ENCODE measurements around the gene SDS.

Gene SDS, protein sequence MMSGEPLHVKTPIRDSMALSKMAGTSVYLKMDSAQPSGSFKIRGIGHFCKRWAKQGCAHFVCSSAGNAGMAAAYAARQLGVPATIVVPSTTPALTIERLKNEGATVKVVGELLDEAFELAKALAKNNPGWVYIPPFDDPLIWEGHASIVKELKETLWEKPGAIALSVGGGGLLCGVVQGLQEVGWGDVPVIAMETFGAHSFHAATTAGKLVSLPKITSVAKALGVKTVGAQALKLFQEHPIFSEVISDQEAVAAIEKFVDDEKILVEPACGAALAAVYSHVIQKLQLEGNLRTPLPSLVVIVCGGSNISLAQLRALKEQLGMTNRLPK

DNA sequence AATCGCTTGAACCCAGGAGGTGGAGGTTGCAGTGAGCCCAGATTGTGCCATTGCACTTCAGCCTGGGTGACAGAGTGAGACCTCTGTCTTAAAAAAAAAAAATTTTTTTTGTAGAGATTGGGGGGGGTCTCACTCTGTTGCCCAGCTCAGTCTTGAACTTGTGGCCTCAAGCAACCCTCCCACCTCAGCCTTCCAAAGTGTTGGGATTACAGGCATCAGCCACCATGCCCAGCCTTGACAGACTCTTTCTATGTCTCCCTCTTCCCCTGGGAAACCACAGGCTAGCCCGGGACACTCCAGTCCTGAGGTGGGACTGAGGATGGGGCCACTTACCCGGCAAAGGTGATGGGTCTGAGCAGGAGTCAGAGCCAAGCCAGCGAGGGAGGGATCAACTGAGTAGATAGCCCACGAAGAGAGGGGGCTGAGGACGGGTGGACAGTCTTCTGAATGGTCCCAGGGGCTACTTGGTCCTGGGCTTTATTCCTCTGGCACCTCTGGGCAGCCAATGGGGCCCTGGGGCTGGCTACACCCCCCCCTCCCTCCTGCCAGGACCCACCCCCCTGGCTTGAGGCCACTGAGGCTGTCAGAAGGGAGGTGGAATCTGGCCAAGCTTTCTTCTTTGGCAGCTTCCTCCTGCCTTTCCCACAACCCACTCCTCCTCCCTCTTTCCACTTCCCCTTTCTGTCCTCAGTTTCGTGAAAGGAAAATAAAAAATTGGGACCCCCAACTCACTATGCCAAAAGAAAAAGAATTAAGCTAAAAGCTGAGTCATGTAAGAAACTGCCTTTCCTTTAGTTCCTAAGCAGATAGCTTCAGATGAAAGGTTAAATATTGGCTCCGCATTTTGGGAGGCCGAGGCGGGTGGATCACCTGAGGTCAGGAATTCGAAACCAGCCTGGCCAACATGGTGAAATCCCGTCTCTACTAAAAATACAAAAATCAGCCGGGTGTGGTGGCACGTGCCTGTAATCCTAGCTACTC lies at the start of gene SDS:
Gene SDS, minus strand, starts transcription at position 453 of the 981 bp plus-strand sequence. CDS start 4,179 bp downstream, outside the sequence.
- DNase-seq: no peak

DNA sequence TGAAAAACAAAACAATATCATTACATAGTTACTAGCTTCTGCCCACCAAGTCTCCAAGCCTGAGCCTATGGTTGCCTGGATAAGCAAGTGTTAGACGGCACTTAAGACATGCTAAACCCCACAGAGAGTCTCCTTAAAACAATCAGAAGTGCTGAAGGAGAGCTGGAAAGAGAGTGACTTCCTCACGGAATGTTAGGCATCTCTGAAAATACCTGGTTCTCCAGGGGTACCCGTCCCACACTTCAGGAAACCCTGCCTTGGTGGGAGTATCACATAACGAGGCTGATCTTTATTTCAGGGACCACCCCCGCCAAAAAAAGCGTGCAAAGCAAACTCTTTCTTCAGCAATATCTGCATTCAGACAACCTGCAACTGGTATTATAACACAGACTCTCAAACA lies 49.6 kb upstream of the SDS start:
- DNase-seq: no peak

DNA sequence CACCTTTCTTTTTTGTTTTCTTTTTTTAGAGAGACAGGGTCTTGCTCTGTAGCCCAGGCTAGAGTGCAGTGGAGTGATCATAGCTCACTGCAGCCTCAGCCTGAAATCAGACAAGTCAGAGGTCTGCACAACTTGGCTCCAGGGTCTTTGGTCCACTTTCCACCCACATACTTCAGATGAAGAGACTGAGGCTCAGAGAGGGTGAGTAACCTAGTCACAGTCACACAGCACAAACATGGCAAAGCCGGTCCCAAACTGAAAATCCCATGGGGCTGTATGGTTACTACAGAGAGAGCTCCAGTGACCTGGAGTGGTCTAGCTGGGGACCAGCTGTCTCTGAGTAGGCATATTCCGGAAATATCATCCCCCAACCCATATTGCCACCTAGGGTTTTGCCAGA lies 48.8 kb upstream of the SDS start:
- no peak for DNase-seq

DNA sequence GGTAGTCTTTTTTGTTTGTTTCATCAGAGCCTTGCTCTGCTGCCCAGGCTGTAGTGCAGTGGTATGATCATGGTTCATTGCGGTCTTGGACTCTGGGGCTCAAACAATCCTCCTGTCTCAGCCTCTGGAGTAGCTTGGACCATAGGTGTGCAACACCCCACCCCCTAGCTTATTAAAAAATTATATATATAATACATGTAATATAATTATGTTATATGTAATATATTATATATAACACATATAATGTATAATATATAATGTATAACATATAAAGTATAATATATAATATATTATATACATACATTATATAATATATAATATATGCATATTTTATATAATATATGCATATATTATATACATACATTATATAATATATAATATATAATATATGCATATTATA lies 46.2 kb upstream of the SDS start:
- no peak for DNase-seq

DNA sequence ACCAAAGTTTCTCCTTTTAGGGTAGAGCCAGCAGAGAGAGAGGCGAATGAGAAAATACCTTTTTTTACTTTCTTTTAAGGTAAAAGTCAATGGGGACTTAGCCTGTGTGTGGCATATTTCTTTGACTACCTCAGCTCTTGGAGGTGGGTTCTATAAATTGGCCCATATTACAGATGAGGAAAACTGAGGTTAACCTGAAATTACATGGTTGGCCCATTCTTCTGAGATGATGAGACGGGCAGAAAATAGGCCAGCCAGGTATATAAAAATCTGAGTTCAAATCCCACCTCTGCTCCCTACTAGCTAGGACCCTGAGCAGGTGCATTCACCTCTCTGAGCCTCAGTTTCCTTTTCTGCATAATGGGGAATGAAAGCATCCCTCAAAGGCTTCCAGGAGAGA lies 45.6 kb upstream of the SDS start:
- no peak for DNase-seq

DNA sequence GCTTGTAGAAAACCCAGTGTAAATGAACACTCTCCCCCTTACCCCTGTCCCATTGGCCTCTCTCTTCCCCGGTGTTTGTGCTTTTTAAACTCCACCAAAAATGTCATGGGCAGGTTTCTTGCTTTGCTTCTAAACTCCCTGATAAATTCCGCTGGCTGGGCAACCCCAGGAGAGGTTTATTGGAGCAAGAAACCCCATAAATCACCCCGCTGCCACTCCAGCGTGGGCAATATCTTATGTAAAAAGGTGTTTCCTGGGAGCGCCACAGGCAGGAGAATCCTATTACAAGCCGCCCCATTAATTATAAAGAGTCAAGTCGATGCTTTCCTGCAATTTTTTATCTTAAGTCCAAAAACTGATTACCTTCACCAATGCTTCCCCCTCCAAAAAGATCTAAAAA lies 45.2 kb upstream of the SDS start:
- no peak for DNase-seq

DNA sequence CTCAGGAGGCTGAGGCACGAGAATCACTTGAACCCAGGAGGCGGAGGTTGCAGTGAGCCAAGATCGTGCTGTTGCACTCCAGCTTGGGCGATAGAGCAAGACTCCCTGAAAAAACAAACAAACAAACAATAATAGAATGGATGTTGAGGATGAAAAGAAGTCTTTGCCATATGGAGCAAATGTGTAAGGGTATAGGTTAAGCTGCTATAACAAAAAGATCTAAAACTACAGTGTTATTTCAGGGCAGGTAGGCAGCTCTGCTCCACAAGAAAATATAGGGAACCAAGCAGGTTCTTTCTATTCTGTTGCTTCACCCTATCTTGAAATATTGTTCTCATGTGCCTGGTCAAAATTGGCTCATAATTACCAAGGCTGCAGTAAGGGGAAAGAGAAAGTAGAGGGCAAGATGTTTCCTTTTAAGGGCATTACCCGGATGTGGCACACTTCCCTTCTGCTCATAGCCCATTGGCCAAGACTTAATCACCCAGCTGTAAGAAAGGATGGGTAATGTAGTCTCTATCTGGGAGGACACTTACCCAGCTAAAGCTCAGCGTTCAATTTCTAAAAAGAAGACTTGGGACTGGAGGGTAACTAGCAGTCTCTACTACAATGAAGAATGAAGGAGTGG lies 42.0 kb upstream of the SDS start:
- DNase-seq: no peak

DNA sequence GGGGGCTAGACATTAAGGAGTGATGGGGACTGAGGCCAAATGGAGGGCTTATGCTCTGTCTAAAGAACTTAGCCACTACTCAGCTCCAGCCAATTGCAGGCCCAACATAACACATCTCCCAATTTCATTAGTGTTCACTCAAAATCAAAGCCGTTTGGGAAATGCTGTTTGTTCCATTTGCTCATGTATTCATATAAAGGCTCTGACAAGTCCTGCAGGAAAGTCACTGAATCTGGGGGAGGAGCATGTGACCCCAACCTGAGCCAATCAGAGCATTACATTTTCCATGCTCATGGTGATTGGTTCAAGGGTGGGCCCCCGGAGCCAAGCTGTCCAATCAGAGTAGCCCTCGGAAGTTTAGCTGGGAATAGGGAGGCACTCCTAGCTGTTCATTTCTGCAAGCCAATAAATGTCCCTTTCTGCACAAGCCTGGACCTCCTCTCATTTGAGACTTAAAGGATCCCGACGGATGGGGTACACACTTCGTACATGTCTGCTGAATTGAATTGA lies 39.4 kb upstream of the SDS start:
- DNase-seq: no peak

DNA sequence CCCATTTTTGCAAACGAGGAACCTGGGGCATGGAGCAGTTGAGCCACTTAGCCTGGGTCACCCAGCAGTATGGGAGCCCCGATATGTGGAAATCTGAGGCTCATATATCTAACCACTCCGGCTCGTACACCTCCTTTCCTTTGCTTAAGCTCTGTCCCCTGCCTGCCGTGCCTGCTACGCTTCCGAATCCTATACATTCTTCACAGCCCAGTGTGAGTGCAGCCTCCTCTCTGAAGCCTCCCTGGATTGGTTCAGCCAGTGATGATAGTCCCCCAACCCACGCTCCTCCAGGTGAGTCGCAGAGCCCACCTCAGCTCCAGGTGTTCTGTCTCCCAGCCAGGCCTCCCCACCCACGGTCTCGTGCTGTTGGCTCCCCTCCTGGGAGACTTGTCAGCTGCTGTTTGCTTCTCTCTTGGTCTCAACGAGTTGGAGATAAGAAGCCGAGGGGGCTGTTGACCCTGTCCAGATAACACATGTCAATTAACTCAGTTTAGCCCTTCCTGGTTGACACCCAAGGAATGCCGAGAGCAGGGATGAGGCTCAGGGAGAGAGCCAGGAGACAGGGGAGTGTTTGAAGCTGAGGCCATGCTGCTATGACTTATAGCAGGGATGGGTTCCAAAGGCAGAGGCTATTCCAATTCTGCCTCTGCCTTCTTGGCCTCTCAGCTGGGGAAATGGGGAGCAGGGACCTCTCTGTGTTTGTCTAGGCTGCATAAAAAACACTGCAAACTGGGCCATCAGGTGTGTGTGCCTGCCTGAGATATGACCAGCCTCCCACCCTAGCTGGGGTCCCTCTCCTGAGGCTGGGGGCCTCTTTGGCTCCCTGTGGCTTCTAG lies 37.5 kb upstream of the SDS start:
- no peak for DNase-seq

DNA sequence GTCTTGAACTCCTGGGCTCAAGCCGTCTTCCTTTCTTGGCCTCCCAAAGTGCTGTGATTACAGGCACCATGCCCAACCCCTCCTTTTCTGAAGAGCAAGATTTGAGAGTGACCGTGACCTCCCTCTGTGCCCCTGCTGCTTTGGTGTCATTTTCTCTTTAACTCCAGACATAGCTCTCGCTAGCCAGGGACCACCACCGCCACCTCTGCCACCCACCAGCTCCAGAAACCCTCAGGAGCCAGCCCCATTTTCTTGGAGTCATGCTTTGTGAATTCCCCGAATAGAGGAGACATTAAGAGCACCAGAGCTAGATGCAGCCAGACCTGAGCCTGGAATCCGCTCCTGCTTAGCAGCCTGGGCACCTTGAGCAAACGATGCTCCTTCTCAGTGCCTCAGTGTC lies 36.6 kb upstream of the SDS start:
- DNase-seq: no peak

DNA sequence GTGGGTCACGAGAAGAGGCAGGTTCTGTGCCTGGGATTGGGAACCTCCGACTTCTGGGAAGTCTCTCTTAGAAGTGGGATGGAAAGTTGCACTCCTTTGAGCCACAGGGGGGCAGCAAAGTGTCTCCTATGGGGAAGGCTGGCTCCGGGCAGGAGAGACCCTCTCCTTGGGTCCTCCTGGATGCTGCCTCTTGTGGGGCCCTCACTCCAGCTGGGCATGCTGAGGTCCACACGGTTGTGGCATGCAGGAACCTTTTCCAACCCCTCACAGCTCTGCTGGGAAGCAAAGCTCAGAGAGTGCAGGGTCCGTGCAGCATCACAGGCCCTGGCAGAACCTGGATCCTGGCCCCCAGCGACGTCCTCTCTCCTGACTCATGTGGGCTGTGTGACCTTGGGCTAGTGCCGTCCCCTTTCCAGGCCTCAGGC lies 35.9 kb upstream of the SDS start:
- peak; percentile 21 for DNase-seq

DNA sequence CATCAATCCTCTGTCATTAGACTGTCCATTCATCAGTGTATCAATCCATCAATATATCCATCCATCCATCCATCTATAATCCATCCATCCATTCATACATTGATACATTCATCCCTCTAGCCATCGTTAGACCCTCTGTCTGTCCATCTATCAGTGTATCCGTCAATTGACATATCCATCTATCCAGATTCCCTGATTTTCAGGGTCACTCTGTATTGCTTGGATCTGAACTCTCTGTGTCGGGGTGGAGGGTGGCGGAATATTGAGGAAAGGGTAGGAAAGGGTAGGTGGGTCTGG lies 35.6 kb upstream of the SDS start:
- DNase-seq: no peak

DNA sequence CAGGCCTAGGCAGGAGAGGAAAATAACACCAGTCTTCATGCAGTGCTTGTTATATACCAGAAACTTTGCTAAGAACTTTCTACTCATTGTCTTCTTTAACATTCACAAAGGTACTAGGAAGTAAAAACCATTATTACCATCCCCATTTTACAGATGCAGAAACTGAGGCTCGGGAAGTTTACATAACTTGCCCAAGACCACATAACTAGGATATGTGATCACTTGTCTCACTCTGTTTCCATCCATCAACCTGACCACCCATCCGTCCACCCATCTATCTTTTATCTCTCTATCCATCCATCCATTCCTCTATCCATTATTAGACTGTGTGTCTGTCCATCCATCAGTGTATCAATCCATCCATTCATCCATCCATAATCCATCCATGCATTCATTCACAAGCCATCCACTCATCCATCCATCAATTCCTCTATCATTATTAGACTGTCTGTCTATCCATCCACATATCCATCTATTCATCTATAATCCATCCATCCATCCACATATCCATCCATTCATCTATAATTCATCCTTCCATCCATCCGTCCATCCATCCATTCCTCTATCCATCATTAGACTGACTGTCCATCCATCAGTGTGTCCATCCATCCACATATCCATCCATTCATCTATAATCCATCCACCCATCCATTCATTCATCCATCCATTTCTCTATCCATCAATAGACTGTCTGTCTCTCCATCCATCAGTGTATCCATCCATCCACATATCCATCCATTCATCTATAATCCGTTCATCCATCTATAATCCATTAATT lies 35.0 kb upstream of the SDS start:
- DNase-seq: no peak

DNA sequence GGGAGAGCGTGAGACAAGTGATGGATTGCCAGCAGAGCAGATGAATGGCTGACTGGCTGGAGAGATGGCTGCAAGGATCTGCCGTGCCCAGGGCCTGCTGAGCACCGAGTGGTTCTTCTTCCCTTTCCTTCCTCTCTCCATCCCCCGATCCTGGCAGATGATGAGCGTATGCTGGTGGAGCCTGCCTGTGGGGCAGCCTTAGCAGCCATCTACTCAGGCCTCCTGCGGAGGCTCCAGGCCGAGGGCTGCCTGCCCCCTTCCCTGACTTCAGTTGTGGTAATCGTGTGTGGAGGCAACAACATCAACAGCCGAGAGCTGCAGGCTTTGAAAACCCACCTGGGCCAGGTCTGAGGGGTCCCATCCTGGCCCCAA lies 34.0 kb upstream of the SDS start:
- DNase-seq: no peak

DNA sequence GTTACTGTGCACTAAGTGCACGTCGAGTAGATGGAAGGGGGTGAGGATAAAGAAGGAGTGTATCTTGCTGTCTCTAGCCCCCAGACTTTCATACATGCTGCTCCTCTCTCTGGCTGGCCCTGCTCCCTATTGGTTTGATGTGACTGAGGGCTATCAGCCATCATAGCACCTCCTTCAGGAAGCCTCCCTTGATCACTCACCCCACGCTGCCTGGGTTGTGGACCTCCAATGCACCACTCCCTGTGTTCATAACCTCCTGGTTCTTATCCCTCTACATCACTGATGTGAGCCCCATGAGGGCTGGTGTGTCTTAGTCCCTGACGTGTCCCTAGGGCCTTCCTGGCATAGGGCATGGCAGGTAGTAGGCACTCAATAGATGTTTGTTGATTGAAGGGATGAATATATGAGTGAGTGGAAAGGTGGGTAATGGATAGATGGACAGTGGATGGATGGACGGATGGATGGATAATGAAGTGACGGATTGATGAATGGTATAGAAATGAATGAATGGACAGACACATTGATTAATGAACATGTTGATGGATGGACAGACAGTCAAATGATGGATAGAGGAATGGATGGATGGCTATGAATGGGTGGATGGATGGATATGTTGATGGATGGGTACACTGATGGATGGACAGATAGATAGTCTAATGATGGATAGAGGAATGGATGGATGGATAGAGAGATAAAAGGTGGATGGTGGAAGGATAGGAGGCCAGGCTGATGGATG lies 33.5 kb upstream of the SDS start:
- no peak for DNase-seq

DNA sequence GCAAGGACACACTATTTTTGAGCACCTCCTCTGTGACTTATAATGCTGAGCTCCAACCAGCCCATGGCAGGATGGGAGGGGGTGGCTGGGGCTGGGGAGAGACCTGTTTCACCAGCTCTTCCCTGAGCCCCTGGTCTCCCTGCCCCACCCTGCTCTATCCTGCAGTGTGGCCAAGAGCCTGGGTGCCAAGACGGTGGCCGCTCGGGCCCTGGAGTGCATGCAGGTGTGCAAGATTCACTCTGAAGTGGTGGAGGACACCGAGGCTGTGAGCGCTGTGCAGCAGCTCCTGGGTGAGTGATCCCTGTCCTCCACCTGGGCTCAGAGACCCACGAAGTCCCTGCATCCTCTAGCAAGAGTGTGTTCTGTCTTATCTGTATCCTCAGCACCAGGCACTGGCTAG lies 32.9 kb upstream of the SDS start:
- DNase-seq: no peak

DNA sequence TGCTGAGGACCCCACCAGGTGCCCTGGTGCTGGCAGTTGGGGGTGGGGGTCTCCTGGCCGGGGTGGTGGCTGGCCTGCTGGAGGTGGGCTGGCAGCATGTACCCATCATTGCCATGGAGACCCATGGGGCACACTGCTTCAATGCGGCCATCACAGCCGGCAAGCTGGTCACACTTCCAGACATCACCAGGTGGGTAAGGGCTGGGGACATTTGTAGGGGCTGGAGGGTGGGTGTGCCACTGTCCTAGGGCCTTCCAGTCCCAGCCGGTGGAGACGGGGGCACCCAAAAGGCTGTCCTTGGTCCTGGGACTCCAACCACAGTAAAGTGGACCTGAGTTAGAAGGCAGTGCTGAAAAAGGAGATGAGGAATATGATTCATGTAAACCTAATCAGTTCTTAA lies 31.7 kb upstream of the SDS start:
- no peak for DNase-seq

DNA sequence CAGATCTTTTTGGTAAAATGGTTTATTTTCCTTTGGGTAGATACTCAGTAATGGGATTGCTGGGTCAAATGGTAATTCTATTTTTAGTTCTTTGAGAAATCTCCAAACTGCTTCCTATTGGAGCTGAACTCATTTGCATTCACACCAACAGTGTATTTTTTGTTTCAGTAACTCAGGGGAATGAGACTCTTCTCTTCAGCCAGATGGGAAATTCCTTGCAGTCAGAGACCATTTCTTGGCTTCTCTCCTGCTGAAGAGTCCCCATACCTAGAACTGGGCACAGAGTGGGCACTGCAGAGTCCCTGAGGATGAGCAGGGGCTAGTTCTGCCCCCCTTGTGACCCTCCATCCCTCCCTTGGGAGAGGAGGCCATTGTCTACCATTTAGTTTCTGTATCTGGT lies 29.3 kb upstream of the SDS start:
- DNase-seq: no peak

DNA sequence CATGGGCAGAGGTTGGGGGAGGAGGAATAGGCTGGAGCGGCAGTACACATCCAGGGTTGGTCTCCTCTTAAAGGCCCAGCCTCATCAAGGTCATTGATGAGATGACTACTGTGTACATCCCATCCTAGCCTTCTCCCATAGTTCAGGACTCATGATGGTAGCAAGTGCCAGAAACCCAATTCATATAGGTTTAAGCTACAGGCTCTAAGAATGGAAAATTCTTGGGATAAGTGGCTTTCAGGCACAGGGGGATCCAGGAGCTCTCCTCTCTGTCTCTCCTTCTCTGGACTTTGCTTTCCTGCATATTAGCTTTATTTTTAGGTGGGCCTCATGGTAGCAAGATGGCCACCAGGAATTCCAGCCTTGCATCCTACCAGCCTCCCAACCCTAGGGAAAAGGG lies 24.8 kb upstream of the SDS start:
- DNase-seq: no peak

DNA sequence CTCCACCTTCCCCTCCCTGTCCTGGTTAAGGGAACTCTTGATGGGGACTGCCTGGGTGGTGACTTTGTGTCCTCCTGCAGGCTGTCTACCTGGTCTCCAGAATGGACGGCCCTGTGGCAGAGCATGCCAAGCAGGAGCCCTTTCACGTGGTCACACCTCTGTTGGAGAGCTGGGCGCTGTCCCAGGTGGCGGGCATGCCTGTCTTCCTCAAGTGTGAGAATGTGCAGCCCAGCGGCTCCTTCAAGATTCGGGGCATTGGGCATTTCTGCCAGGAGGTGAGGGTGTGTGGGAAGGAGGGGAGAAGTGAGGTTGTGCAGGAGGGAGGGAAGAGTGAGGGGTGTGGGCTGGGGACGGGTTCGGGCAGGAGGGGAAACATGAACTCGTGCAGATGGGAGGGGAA lies 24.2 kb upstream of the SDS start:
- DNase-seq: no peak

DNA sequence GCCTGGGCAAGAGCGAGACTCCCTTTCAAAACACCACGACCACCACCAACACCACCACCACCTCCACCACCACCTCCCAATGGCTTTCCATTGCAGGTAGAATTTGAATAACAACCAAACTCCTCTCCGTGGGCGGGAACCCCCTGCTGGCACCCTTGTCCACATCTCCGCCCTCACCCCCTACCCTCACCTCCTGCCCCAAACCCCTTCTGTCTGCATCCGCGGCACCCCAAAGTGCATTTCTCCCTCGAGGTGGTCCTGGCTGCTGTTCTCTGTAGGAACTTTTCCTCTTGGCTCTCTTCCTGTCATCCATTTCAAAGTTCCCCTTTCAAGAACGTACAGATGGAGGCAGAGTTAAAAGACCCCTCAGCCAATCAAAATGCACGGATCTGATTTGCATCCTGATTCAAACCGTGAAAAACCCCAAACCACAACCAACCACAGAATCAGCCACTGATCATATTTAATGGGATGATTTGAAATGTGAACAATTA lies 22.3 kb upstream of the SDS start:
- DNase-seq: no peak
